GM12801 (cell line): ENCODE results near the gene CATSPERB.

Source experiments
- CTCF ChIP-seq: IDR thresholded peaks from one replicate; pipeline ENCODE4 v1.5.1; 2011; ENCODE audit warnings: control low read depth; ENCODE audit not compliant: insufficient read length; ENCODE audit errors: extremely low read depth

Gene CATSPERB

GRCh38 chr14:91754819-91755218 is 22.9 kb upstream of the CATSPERB start:
- TF ChIP-seq CTCF = no peak

GRCh38 chr14:91754185-91754584 is 22.3 kb upstream of the CATSPERB start:
- no peak for TF ChIP-seq CTCF

- no peak for TF ChIP-seq CTCF
Observed at GRCh38 chr14:91753501-91754128, 21.7 kb upstream of the CATSPERB start.

GRCh38 chr14:91752961-91753360 is 21.1 kb upstream of the CATSPERB start:
- TF ChIP-seq CTCF = no peak

- no peak for TF ChIP-seq CTCF
Observed at GRCh38 chr14:91751719-91752118, 19.8 kb upstream of the CATSPERB start.

- TF ChIP-seq CTCF = no peak
Observed at GRCh38 chr14:91750634-91751198, 18.8 kb upstream of the CATSPERB start.

- TF ChIP-seq CTCF = no peak
Observed at GRCh38 chr14:91749868-91750267, 18.0 kb upstream of the CATSPERB start.
